Measurements from ENCODE around the gene NUMBL.
A peak's percentile ranks its signal among the peaks of the same experiment; 100 is the strongest.
"Not testable (repeated sequence)": the region's sequence is repeated elsewhere in the genome, so short reads cannot be mapped to it uniquely, and the experiment has no call there.

NUMBL gene

GRCh38 chr19:40690050-40690692, at the start of gene NUMBL:
TSS of gene NUMBL (minus strand) at chr19:40690651. CDS start at chr19:40690483, 168 bp downstream.
- no peak for DNase-seq (ENCODE audit: low spot score)

- no peak for DNase-seq (ENCODE audit: low spot score)
Observed at GRCh38 chr19:40739030-40739839, 48.8 kb upstream of the NUMBL start.

GRCh38 chr19:40737102-40737644, 46.7 kb upstream of the NUMBL start:
- no peak for DNase-seq (ENCODE audit: low spot score)

- no peak for DNase-seq (ENCODE audit: low spot score)
Observed at GRCh38 chr19:40736661-40737060, 46.2 kb upstream of the NUMBL start.

- no peak for DNase-seq (ENCODE audit: low spot score)
Observed at GRCh38 chr19:40735013-40735771, 44.7 kb upstream of the NUMBL start.

GRCh38 chr19:40733149-40733548, 42.7 kb upstream of the NUMBL start:
- no peak for DNase-seq (ENCODE audit: low spot score)

- DNase-seq (ENCODE audit: low spot score) = not testable (repeated sequence)
Observed at GRCh38 chr19:40732304-40732703, 41.9 kb upstream of the NUMBL start.

GRCh38 chr19:40730065-40730464, 39.6 kb upstream of the NUMBL start:
- not testable (repeated sequence) for DNase-seq (ENCODE audit: low spot score)

- DNase-seq (ENCODE audit: low spot score) = no peak
Observed at GRCh38 chr19:40726279-40726678, 35.8 kb upstream of the NUMBL start.

- no peak for DNase-seq (ENCODE audit: low spot score)
Observed at GRCh38 chr19:40724855-40725254, 34.4 kb upstream of the NUMBL start.

GRCh38 chr19:40724315-40724714, 33.9 kb upstream of the NUMBL start:
- no peak for DNase-seq (ENCODE audit: low spot score)

GRCh38 chr19:40723661-40724254, 33.3 kb upstream of the NUMBL start:
- DNase-seq (ENCODE audit: low spot score) = no peak

- DNase-seq (ENCODE audit: low spot score) = no peak
Observed at GRCh38 chr19:40721936-40722661, 31.6 kb upstream of the NUMBL start.

GRCh38 chr19:40721140-40721486, 30.7 kb upstream of the NUMBL start:
- DNase-seq (ENCODE audit: low spot score) = no peak

GRCh38 chr19:40719414-40719894, 29.0 kb upstream of the NUMBL start:
- no peak for DNase-seq (ENCODE audit: low spot score)

- DNase-seq (ENCODE audit: low spot score) = peak; percentile 89
Observed at GRCh38 chr19:40718774-40719391, 28.4 kb upstream of the NUMBL start.

GRCh38 chr19:40717880-40718773, 27.7 kb upstream of the NUMBL start:
- no peak for DNase-seq (ENCODE audit: low spot score)

GRCh38 chr19:40717325-40717879, 27.0 kb upstream of the NUMBL start:
- DNase-seq (ENCODE audit: low spot score) = no peak

All from HuH-7.5 (cell line).